HEK293 (cell line): ENCODE measurements around the gene DMWD.

Experiments used
- BCL11A ChIP-seq: fragments of 450-650 bp; formaldehyde crosslinking; IDR thresholded peaks from 2 replicates; pipeline ENCODE4 v1.5.1; 2016; ENCODE audit warnings: low read depth, missing biosample characterization, missing genetic modification characterization
- HOXD13 ChIP-seq: sonication (generic); formaldehyde crosslinking; IDR thresholded peaks from 2 replicates; pipeline ENCODE4 v1.8.0; 2022; ENCODE audit warnings: missing genetic modification reagents, borderline replicate concordance
- KLF8 ChIP-seq: fragments of 450-650 bp; formaldehyde crosslinking; IDR thresholded peaks from 2 replicates; pipeline ENCODE4 v1.5.1; 2016; ENCODE audit warnings: missing biosample characterization, missing genetic modification characterization
- MZF1 ChIP-seq: fragments of 450-650 bp; formaldehyde crosslinking; IDR thresholded peaks from 2 replicates; pipeline ENCODE4 v1.5.1; 2017; ENCODE audit warnings: missing biosample characterization, missing genetic modification characterization, borderline replicate concordance
- PRDM1 ChIP-seq: fragments of 450-650 bp; formaldehyde crosslinking; IDR thresholded peaks from 2 replicates; pipeline ENCODE4; 2016; ENCODE audit warnings: missing biosample characterization, missing genetic modification characterization
- RBAK ChIP-seq: fragments of 450-650 bp; formaldehyde crosslinking; IDR thresholded peaks from 2 replicates; pipeline ENCODE4 v1.5.1; 2016; ENCODE audit warnings: missing biosample characterization, missing genetic modification characterization
- ZFP41 ChIP-seq: fragments of 450-650 bp; formaldehyde crosslinking; IDR thresholded peaks from 2 replicates; pipeline ENCODE4 v1.5.1; 2016; ENCODE audit warnings: missing biosample characterization, missing genetic modification characterization, borderline replicate concordance
- ZIC2 ChIP-seq: fragments of 450-650 bp; formaldehyde crosslinking; IDR thresholded peaks from 2 replicates; pipeline ENCODE4 v1.5.1; 2016; ENCODE audit warnings: missing biosample characterization, missing genetic modification characterization
- ZNF121 ChIP-seq: fragments of 450-650 bp; formaldehyde crosslinking; IDR thresholded peaks from 2 replicates; pipeline ENCODE4 v1.5.1; 2016; ENCODE audit warnings: missing biosample characterization, missing genetic modification characterization
- ZNF202 ChIP-seq: fragments of 450-650 bp; formaldehyde crosslinking; IDR thresholded peaks from 2 replicates; pipeline ENCODE4 v1.5.1; 2016; ENCODE audit warnings: missing biosample characterization, missing genetic modification characterization, borderline replicate concordance
- ZNF214 ChIP-seq: fragments of 450-650 bp; formaldehyde crosslinking; IDR thresholded peaks from 2 replicates; pipeline ENCODE4 v1.5.1; 2017; ENCODE audit warnings: missing biosample characterization, mild to moderate bottlenecking, missing genetic modification characterization, borderline replicate concordance
- ZNF221 ChIP-seq: fragments of 450-650 bp; formaldehyde crosslinking; IDR thresholded peaks from 2 replicates; pipeline ENCODE4 v1.5.1; 2017; ENCODE audit warnings: missing biosample characterization, missing genetic modification characterization, borderline replicate concordance
- ZNF239 ChIP-seq: fragments of 450-650 bp; formaldehyde crosslinking; IDR thresholded peaks from 2 replicates; pipeline ENCODE4 v1.5.1; 2016; ENCODE audit warnings: missing biosample characterization, missing genetic modification characterization
- ZNF341 ChIP-seq: fragments of 450-650 bp; formaldehyde crosslinking; IDR thresholded peaks from 2 replicates; pipeline ENCODE4; 2016; ENCODE audit warnings: low read depth, missing biosample characterization, missing genetic modification characterization
- ZNF48 ChIP-seq: fragments of 450-650 bp; formaldehyde crosslinking; IDR thresholded peaks from 2 replicates; pipeline ENCODE4 v1.5.1; 2016; ENCODE audit warnings: missing biosample characterization, missing genetic modification characterization
- ZNF571 ChIP-seq: fragments of 450-650 bp; formaldehyde crosslinking; IDR thresholded peaks from 2 replicates; pipeline ENCODE4 v1.5.0; 2017; ENCODE audit warnings: missing biosample characterization, missing genetic modification characterization
- ZNF585B ChIP-seq: fragments of 450-650 bp; formaldehyde crosslinking; IDR thresholded peaks from 2 replicates; pipeline ENCODE4 v1.5.1; 2016; ENCODE audit warnings: missing biosample characterization, missing genetic modification characterization
- ZNF623 ChIP-seq: fragments of 450-650 bp; formaldehyde crosslinking; IDR thresholded peaks from 2 replicates; pipeline ENCODE4 v1.5.1; 2016; ENCODE audit warnings: missing biosample characterization, missing genetic modification characterization
- ZNF629 ChIP-seq: fragments of 450-650 bp; formaldehyde crosslinking; IDR thresholded peaks from 2 replicates; pipeline ENCODE4 v1.5.1; 2017; ENCODE audit warnings: missing biosample characterization, missing genetic modification characterization
- ZNF654 ChIP-seq: fragments of 450-650 bp; formaldehyde crosslinking; IDR thresholded peaks from 2 replicates; pipeline ENCODE4 v1.5.1; 2016; ENCODE audit warnings: low read depth, missing biosample characterization, missing genetic modification characterization
- ZNF660 ChIP-seq: fragments of 450-650 bp; IDR thresholded peaks from 2 replicates; pipeline ENCODE4 v1.5.1; 2018; ENCODE audit warnings: missing biosample characterization, mild to moderate bottlenecking, missing genetic modification characterization
- ZNF664 ChIP-seq: fragments of 450-650 bp; formaldehyde crosslinking; IDR thresholded peaks from 2 replicates; pipeline ENCODE4 v1.5.1; 2016; ENCODE audit warnings: missing biosample characterization, missing genetic modification characterization
- ZNF701 ChIP-seq: fragments of 450-650 bp; formaldehyde crosslinking; IDR thresholded peaks from 2 replicates; pipeline ENCODE4 v1.5.1; 2016; ENCODE audit warnings: missing biosample characterization, missing genetic modification characterization
- ZNF792 ChIP-seq: fragments of 450-650 bp; formaldehyde crosslinking; IDR thresholded peaks from 2 replicates; pipeline ENCODE4 v1.5.1; 2016; ENCODE audit warnings: missing biosample characterization, missing genetic modification characterization
- TF ChIP-seq, protein P1 (sequence below): fragments of 450-650 bp; formaldehyde crosslinking; IDR thresholded peaks from 2 replicates; pipeline ENCODE4 v1.5.1; 2016; ENCODE audit warnings: missing biosample characterization, missing genetic modification characterization
- TF ChIP-seq, protein P2 (sequence below): fragments of 450-650 bp; formaldehyde crosslinking; IDR thresholded peaks from 2 replicates; pipeline ENCODE4 v1.5.1; 2016; ENCODE audit warnings: missing biosample characterization, missing genetic modification characterization
- TF ChIP-seq, protein P3 (sequence below): fragments of 450-650 bp; formaldehyde crosslinking; IDR thresholded peaks from 2 replicates; pipeline ENCODE4 v1.5.1; 2016; ENCODE audit warnings: missing biosample characterization, missing genetic modification characterization
- TF ChIP-seq, protein P4 (sequence below): fragments of 450-650 bp; formaldehyde crosslinking; IDR thresholded peaks from 2 replicates; pipeline ENCODE4 v1.5.1; 2016; ENCODE audit warnings: missing biosample characterization, missing genetic modification characterization
- TF ChIP-seq, protein P5 (sequence below): fragments of 450-650 bp; formaldehyde crosslinking; IDR thresholded peaks from 2 replicates; pipeline ENCODE4 v1.5.1; 2017; ENCODE audit warnings: missing biosample characterization, missing genetic modification characterization

The DMWD gene

DNA sequence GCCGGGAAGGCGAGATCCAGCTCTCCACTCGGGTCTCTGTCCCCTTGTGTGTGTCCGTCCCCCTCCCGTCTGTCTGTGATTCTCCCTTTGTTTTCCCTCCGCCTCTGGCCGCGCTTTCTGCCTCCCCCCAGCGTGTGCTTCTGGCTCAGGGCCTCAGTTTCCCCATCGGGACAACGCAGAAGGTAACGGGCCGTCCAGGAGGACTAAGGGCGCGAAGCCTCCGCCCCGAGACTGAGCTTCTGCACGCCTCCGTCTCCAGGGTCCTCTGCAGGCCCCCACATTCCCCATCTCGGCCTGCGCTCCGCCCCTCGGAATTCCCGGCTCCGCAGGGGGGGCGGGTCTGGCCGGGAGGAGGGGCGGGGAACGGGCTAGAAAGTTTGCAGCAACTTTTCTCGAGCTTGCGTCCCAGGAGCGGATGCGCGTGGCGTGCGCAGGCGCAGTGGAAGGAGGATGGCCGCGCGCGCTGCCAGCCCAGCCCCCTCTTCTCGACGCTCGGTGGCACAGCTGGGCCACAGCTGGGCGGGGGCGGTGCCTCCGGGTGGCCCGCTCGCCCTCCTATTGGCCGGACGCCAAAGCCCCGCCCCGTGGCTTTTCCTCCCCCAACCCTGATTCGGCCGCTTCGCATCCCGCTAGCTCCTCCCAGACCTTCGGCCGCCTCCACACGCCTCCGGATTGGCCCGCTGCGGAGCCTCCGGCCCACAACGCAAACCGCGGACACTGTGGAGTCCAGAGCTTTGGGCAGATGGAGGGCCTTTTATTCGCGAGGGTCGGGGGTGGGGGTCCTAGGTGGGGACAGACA lies 23.5 kb downstream of the DMWD start, which contains the start of gene SIX5 (continued):
- TF ChIP-seq, protein P1, sequence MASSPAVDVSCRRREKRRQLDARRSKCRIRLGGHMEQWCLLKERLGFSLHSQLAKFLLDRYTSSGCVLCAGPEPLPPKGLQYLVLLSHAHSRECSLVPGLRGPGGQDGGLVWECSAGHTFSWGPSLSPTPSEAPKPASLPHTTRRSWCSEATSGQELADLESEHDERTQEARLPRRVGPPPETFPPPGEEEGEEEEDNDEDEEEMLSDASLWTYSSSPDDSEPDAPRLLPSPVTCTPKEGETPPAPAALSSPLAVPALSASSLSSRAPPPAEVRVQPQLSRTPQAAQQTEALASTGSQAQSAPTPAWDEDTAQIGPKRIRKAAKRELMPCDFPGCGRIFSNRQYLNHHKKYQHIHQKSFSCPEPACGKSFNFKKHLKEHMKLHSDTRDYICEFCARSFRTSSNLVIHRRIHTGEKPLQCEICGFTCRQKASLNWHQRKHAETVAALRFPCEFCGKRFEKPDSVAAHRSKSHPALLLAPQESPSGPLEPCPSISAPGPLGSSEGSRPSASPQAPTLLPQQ (tag by site-specific recombination): peak; percentile 80
- TF ChIP-seq ZNF202 (tag by site-specific recombination) (no peak), ZNF654 (tag by site-specific recombination) (no peak), KLF8 (peak; percentile 99), MZF1 (no peak; the same call in 1 of the 2 replicates), ZNF664 (tag by site-specific recombination) (0 out of 2 replicates have a peak, but pooled peaks have one; percentile 25), HOXD13 (CRISPR knock-in tag) (no peak), ZNF571 (no peak), ZNF214 (tag by site-specific recombination) (no peak), ZNF701 (tag by site-specific recombination) (no peak), RBAK (tag by site-specific recombination) (no peak), ZNF792 (tag by site-specific recombination) (peak; percentile 76; the same call in 1 of the 2 replicates), ZNF623 (0 out of 2 replicates have a peak, but pooled peaks have one; percentile 15), ZNF121 (tag by site-specific recombination) (no peak), PRDM1 (tag by site-specific recombination) (0 out of 2 replicates have a peak, but pooled peaks have one; percentile 65), ZNF585B (tag by site-specific recombination) (no peak), BCL11A (no peak), ZNF48 (tag by site-specific recombination) (no peak), ZNF660 (peak; percentile 66), ZNF341 (tag by site-specific recombination) (peak; percentile 93), ZNF629 (tag by site-specific recombination) (peak; percentile 53), ZFP41 (no peak), ZIC2 (tag by site-specific recombination) (peak; percentile 67), ZNF239 (tag by site-specific recombination) (0 out of 2 replicates have a peak, but pooled peaks have one; percentile 17), ZNF221 (no peak)
- TF ChIP-seq, protein P2, sequence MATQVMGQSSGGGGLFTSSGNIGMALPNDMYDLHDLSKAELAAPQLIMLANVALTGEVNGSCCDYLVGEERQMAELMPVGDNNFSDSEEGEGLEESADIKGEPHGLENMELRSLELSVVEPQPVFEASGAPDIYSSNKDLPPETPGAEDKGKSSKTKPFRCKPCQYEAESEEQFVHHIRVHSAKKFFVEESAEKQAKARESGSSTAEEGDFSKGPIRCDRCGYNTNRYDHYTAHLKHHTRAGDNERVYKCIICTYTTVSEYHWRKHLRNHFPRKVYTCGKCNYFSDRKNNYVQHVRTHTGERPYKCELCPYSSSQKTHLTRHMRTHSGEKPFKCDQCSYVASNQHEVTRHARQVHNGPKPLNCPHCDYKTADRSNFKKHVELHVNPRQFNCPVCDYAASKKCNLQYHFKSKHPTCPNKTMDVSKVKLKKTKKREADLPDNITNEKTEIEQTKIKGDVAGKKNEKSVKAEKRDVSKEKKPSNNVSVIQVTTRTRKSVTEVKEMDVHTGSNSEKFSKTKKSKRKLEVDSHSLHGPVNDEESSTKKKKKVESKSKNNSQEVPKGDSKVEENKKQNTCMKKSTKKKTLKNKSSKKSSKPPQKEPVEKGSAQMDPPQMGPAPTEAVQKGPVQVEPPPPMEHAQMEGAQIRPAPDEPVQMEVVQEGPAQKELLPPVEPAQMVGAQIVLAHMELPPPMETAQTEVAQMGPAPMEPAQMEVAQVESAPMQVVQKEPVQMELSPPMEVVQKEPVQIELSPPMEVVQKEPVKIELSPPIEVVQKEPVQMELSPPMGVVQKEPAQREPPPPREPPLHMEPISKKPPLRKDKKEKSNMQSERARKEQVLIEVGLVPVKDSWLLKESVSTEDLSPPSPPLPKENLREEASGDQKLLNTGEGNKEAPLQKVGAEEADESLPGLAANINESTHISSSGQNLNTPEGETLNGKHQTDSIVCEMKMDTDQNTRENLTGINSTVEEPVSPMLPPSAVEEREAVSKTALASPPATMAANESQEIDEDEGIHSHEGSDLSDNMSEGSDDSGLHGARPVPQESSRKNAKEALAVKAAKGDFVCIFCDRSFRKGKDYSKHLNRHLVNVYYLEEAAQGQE (tag by site-specific recombination): 0 out of 2 replicates have a peak, but pooled peaks have one; percentile 38
- TF ChIP-seq, protein P3, sequence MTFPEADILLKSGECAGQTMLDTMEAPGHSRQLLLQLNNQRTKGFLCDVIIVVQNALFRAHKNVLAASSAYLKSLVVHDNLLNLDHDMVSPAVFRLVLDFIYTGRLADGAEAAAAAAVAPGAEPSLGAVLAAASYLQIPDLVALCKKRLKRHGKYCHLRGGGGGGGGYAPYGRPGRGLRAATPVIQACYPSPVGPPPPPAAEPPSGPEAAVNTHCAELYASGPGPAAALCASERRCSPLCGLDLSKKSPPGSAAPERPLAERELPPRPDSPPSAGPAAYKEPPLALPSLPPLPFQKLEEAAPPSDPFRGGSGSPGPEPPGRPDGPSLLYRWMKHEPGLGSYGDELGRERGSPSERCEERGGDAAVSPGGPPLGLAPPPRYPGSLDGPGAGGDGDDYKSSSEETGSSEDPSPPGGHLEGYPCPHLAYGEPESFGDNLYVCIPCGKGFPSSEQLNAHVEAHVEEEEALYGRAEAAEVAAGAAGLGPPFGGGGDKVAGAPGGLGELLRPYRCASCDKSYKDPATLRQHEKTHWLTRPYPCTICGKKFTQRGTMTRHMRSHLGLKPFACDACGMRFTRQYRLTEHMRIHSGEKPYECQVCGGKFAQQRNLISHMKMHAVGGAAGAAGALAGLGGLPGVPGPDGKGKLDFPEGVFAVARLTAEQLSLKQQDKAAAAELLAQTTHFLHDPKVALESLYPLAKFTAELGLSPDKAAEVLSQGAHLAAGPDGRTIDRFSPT: peak; percentile 100
- TF ChIP-seq, protein P4, sequence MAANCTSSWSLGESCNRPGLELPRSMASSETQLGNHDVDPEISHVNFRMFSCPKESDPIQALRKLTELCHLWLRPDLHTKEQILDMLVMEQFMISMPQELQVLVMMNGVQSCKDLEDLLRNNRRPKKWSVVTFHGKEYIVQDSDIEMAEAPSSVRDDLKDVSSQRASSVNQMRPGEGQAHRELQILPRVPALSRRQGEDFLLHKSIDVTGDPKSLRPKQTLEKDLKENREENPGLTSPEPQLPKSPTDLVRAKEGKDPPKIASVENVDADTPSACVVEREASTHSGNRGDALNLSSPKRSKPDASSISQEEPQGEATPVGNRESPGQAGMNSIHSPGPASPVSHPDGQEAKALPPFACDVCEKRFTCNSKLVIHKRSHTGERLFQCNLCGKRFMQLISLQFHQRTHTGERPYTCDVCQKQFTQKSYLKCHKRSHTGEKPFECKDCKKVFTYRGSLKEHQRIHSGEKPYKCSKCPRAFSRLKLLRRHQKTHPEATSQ (tag by site-specific recombination): no peak
- TF ChIP-seq, protein P5, sequence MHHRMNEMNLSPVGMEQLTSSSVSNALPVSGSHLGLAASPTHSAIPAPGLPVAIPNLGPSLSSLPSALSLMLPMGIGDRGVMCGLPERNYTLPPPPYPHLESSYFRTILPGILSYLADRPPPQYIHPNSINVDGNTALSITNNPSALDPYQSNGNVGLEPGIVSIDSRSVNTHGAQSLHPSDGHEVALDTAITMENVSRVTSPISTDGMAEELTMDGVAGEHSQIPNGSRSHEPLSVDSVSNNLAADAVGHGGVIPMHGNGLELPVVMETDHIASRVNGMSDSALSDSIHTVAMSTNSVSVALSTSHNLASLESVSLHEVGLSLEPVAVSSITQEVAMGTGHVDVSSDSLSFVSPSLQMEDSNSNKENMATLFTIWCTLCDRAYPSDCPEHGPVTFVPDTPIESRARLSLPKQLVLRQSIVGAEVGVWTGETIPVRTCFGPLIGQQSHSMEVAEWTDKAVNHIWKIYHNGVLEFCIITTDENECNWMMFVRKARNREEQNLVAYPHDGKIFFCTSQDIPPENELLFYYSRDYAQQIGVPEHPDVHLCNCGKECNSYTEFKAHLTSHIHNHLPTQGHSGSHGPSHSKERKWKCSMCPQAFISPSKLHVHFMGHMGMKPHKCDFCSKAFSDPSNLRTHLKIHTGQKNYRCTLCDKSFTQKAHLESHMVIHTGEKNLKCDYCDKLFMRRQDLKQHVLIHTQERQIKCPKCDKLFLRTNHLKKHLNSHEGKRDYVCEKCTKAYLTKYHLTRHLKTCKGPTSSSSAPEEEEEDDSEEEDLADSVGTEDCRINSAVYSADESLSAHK (tag by site-specific recombination): peak; percentile 58; the same call in 1 of the 2 replicates
- TF ChIP-seq, all 188 proteins: peak for 78
